ENCODE results near the gene TJP1. TPM values are rescaled to one million over a fixed set of nuclear protein-coding genes. Genes with fewer than 3 reads are reported as not detected.

The TJP1 gene
- total RNA-seq, 1 experiment from 2014 or later: 181 TPM

DNA sequence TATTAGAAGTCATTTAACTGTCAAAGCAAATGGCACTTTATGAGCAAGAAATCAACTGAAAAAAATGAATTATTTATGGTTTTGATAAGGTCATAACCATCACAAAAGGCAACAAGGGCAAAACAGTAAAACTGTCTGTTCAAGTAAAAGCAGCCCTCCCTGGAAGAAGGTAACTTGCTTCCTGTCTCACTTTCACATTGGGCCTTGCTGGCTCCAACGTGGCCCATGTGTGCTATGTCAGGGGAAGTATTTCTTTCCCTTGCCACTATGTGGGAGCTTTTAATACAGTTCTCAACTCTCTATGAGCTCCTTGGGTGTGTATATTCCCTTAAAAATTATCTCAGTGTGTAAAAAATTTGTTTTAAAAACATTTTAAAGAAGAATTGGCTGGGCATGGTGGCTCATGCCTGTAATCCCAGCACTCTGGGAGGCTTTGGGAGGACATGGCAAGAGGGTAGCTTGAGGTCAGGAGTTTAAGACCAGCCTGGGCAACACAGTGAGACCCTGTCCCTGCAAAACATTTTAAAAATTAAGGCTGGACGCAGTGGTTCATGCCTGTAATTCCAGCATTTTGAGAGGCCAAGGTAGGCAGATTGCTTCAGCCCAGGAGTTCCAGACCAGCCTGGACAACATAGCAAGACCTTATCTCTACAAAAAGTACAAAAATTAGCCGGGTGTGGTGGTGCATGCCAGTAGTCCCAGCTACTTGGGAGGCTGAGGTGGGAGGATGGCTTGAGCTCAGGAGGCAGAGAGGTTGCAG is 45.2 kb upstream of the TJP1 start:
- peaks cover 19% of the 10 kb centered on the region for H3K4me1 ChIP-seq
- no peak overlapping the region for H3K27ac Mint-ChIP-seq (ENCODE audit: unreplicated experiment)
- DNase-seq: no peak
- no peaks in the 10 kb centered on the region for H3K9me3 ChIP-seq
- CTCF ChIA-PET: no interaction called here
- H3K36me3 Mint-ChIP-seq (ENCODE audit: insufficient read depth, unreplicated experiment): no peaks in the 10 kb centered on the region
- H3K36me3 ChIP-seq (ENCODE audit: control insufficient read depth, insufficient read depth, low read length): no peaks in the 10 kb centered on the region
- no peak for TF ChIP-seq CTCF (IDR thresholded peaks at IDR 0.05; ENCODE audit: insufficient read depth in 1 of 2, low read depth in 1 of 2, low read length in 1 of 2, severe bottlenecking in 1 of 2, unreplicated experiment in 1 of 2)
- peaks cover 20% of the 10 kb centered on the region for H3K4me1 Mint-ChIP-seq (ENCODE audit: low read depth, unreplicated experiment)
- POLR2A ChIA-PET: no interaction called here
- H3K27me3 ChIP-seq (replicated peaks; ENCODE audit: control insufficient read depth, insufficient read depth, low read length): no peaks in the 10 kb centered on the region
- intact Hi-C loops (cut with micrococcal nuclease; ENCODE audit: unreplicated experiment): no loop called here
- H3K9me3 Mint-ChIP-seq (ENCODE audit: unreplicated experiment): no peaks in the 10 kb centered on the region
- H3K4me3 Mint-ChIP-seq (ENCODE audit: unreplicated experiment): no peak overlapping the region
- BruUV-seq (replicated peaks): no TSS peak
- H3K27me3 Mint-ChIP-seq (ENCODE audit: insufficient read depth, unreplicated experiment): no peaks in the 10 kb centered on the region
- no peak overlapping the region for H3K4me3 ChIP-seq (ENCODE audit: low read depth, low read length)

DNA sequence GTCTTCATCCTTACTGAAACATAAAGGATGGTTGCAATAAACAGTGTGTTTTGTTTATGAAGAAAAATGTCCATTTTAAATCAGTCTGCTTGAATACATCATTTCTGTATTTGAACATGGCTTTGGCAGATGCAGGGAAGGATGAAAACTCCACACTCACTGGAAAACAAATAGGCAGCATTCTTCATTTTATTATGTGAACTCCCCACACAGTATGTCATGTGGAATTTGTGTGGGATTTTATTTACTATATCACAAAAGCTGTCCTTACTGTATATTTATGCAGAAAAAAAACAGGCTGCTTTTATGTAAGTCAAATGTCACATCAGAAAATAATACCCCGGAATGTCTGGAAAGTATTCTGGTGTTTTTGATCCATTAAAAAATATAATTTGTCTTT is 44.1 kb upstream of the TJP1 start:
- no peak for TF ChIP-seq CTCF (IDR thresholded peaks at IDR 0.05; ENCODE audit: insufficient read depth in 1 of 2, low read depth in 1 of 2, low read length in 1 of 2, severe bottlenecking in 1 of 2, unreplicated experiment in 1 of 2)
- Mint-ChIP-seq H3K27me3 (ENCODE audit: insufficient read depth, unreplicated experiment) (no peaks in the 10 kb centered on the region), H3K4me1 (ENCODE audit: low read depth, unreplicated experiment) (peaks cover 20% of the 10 kb centered on the region), H3K36me3 (ENCODE audit: insufficient read depth, unreplicated experiment) (no peaks in the 10 kb centered on the region), H3K4me3 (ENCODE audit: unreplicated experiment) (no peak overlapping the region), H3K9me3 (ENCODE audit: unreplicated experiment) (no peaks in the 10 kb centered on the region), H3K27ac (ENCODE audit: unreplicated experiment) (no peak overlapping the region)
- intact Hi-C loops (cut with micrococcal nuclease; ENCODE audit: unreplicated experiment): no loop called here
- Histone ChIP-seq H3K9me3 (no peaks in the 10 kb centered on the region), H3K4me3 (ENCODE audit: low read depth, low read length) (no peak overlapping the region), H3K4me1 (peaks cover 17% of the 10 kb centered on the region), H3K27me3 (replicated peaks; ENCODE audit: control insufficient read depth, insufficient read depth, low read length) (no peaks in the 10 kb centered on the region), H3K36me3 (ENCODE audit: control insufficient read depth, insufficient read depth, low read length) (no peaks in the 10 kb centered on the region)
- CTCF ChIA-PET: interaction anchor here (2.4 kb wide), 1 partner anchor 59 kb away, joined by 9 read pairs; no protein-coding TSS in a partner anchor
- no peak for DNase-seq
- BruUV-seq (replicated peaks): no TSS peak
- POLR2A ChIA-PET: interaction anchor here (0.7 kb wide), 1 partner anchor 400 kb away, joined by 3 read pairs; no protein-coding TSS in a partner anchor

DNA sequence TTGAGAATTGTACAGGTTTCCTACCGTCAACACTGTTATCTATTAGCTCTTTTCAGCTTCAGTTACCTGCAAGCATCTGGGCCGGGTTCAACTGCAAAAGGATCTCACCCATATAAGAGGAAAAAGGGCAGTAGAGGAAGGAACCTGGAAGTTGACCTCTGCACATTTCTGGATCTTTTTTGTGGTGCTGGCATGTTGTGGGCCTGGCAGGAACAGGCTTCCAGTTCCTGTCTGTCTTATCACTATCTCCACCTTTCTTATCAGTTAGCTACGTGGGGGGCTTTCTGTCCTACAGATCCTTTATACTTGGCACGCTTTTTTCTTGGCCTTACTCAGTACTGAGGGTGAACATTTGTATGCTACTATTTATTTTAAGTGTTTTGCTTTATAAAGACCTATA is 42.2 kb upstream of the TJP1 start:
- CTCF ChIA-PET: interaction anchor here (0.6 to 2.4 kb wide), 2 partner anchors 49 to 61 kb away, joined by 3 to 9 read pairs; no protein-coding TSS in a partner anchor
- Histone ChIP-seq H3K27me3 (replicated peaks; ENCODE audit: control insufficient read depth, insufficient read depth, low read length) (no peaks in the 10 kb centered on the region), H3K4me1 (peaks cover 5% of the 10 kb centered on the region; the same call in 1 of the 2 replicates), H3K4me3 (ENCODE audit: low read depth, low read length) (no peak overlapping the region), H3K36me3 (ENCODE audit: control insufficient read depth, insufficient read depth, low read length) (no peaks in the 10 kb centered on the region), H3K9me3 (no peaks in the 10 kb centered on the region)
- no peaks in the 10 kb centered on the region for H3K36me3 Mint-ChIP-seq (ENCODE audit: insufficient read depth, unreplicated experiment)
- no peak overlapping the region for H3K4me3 Mint-ChIP-seq (ENCODE audit: unreplicated experiment)
- no peak for TF ChIP-seq CTCF (IDR thresholded peaks at IDR 0.05; ENCODE audit: insufficient read depth in 1 of 2, low read depth in 1 of 2, low read length in 1 of 2, severe bottlenecking in 1 of 2, unreplicated experiment in 1 of 2)
- peaks cover 7% of the 10 kb centered on the region for H3K4me1 Mint-ChIP-seq (ENCODE audit: low read depth, unreplicated experiment)
- intact Hi-C loops (cut with micrococcal nuclease; ENCODE audit: unreplicated experiment): loop anchor here (5.0 kb wide), 2 partner anchors 42 to 63 kb away; partner anchors contain the start of gene TJP1
- BruUV-seq (replicated peaks): no TSS peak
- H3K27ac Mint-ChIP-seq (ENCODE audit: unreplicated experiment): no peak overlapping the region
- H3K27me3 Mint-ChIP-seq (ENCODE audit: insufficient read depth, unreplicated experiment): no peaks in the 10 kb centered on the region
- DNase-seq: no peak
- POLR2A ChIA-PET: no interaction called here
- H3K9me3 Mint-ChIP-seq (ENCODE audit: unreplicated experiment): no peaks in the 10 kb centered on the region
